ENCODE measurements around the gene KIAA2012. TPM values are rescaled to one million over a fixed set of nuclear protein-coding genes. Genes with fewer than 3 reads are reported as not detected.

Gene KIAA2012
- total RNA-seq, 4 donors from 2014 or later, result 0.15 to 0.76 (median 0.26) TPM; not detected in 1

DNA sequence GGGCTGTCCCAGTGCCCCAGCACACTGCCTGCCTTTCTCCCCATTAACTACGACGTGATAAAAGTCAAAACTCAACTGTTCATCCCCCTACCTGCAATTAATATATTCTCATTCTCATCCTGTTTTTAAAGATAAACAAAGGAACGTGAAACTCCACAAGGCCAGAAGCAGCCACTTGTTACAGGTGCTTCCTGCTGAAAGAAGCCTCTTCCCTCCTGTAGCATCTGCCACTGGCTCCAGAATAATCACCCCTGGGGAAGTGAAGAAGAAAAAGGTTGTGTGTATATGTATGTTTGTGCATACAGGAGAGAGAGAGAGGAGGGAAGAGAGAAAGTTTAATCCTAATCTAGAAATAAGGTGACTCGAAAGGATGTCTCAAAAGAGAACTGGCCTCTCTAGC, 27.1 kb downstream of the KIAA2012 start:
- no peaks in the 10 kb centered on the region for H3K27me3 ChIP-seq
- H3K27ac ChIP-seq, result no peak overlapping the region
- intact Hi-C loops (cut with DNase I; ENCODE audit: low total_unique reads), result no loop called here
- H3K4me3 ChIP-seq, result no peak overlapping the region
- no peaks in the 10 kb centered on the region for H3K36me3 ChIP-seq
- TF ChIP-seq POLR2A (IDR thresholded peaks at IDR 0.05), result no peak
- TF ChIP-seq, protein P1, sequence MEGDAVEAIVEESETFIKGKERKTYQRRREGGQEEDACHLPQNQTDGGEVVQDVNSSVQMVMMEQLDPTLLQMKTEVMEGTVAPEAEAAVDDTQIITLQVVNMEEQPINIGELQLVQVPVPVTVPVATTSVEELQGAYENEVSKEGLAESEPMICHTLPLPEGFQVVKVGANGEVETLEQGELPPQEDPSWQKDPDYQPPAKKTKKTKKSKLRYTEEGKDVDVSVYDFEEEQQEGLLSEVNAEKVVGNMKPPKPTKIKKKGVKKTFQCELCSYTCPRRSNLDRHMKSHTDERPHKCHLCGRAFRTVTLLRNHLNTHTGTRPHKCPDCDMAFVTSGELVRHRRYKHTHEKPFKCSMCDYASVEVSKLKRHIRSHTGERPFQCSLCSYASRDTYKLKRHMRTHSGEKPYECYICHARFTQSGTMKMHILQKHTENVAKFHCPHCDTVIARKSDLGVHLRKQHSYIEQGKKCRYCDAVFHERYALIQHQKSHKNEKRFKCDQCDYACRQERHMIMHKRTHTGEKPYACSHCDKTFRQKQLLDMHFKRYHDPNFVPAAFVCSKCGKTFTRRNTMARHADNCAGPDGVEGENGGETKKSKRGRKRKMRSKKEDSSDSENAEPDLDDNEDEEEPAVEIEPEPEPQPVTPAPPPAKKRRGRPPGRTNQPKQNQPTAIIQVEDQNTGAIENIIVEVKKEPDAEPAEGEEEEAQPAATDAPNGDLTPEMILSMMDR (IDR thresholded peaks at IDR 0.05), result no peak
- no peak for DNase-seq
- H3K9me3 ChIP-seq, result no peaks in the 10 kb centered on the region
- no peaks in the 10 kb centered on the region for H3K4me1 ChIP-seq

DNA sequence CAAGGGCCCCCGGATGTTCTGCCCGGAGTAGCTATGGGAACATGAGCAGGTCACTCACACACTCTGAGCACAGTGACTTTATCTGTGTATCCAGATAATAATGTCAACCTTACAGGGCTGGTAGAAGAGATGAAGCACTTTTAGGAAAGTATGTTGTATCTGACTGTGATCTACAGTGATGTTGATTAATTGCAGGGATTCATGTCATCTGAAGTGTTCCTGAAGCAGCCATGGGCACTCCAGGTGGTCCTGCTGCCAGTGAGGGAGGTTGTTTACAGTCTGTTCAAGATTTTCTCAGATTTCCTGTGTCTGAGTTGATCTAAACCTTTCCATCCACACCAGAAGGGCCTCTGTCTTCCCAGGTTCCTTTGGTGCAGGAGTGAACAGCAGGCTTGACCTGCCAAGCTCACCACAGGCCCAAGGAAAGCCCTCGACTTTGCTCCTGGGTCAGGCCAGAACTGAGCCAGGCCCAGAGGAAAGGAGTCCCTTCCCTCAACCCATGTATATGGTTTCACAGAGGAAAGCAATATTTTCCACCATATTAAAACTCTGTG, 28.0 kb downstream of the KIAA2012 start:
- H3K27me3 ChIP-seq, result no peaks in the 10 kb centered on the region
- DNase-seq, result no peak
- TF ChIP-seq POLR2A (IDR thresholded peaks at IDR 0.05), result no peak
- TF ChIP-seq, protein P1 (IDR thresholded peaks at IDR 0.05), result no peak
- H3K4me1 ChIP-seq, result no peaks in the 10 kb centered on the region
- no peaks in the 10 kb centered on the region for H3K9me3 ChIP-seq
- intact Hi-C loops (cut with DNase I; ENCODE audit: low total_unique reads), result no loop called here
- H3K4me3 ChIP-seq, result no peak overlapping the region
- no peaks in the 10 kb centered on the region for H3K36me3 ChIP-seq
- H3K27ac ChIP-seq, result no peak overlapping the region

DNA sequence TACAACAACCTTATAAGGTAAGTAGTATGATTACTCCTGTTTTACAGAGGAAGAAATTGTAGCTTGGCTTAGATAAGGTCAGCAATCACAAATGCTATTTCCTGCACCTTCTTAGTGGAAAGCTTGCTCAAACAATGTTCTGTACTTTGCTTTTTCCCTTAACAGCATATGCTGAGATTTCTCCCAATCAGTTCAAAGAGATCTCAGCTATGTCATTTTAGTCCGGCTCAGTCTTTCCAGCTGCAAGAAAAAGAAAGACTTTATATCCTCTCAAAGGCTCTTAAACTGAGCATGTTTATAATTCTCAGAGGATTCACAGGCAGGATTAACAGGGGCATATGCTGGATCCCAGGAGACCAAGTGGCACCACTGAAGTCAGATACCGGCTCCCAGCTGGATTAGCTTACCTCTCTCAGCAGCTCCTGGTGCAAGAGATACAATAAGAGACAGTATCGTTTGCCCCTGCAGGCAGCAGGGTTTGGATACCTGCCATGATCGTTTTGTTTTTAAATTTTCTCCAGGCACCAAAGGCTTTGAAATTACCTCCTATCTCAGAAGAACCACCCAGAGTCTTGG, 29.5 kb downstream of the KIAA2012 start:
- no peaks in the 10 kb centered on the region for H3K4me1 ChIP-seq
- H3K4me3 ChIP-seq, result no peak overlapping the region
- H3K36me3 ChIP-seq, result no peaks in the 10 kb centered on the region
- H3K9me3 ChIP-seq, result no peaks in the 10 kb centered on the region
- intact Hi-C loops (cut with DNase I; ENCODE audit: low total_unique reads), result no loop called here
- no peak overlapping the region for H3K27ac ChIP-seq
- DNase-seq, result no peak
- H3K27me3 ChIP-seq, result no peaks in the 10 kb centered on the region
- TF ChIP-seq POLR2A (IDR thresholded peaks at IDR 0.05), result no peak
- TF ChIP-seq, protein P1 (IDR thresholded peaks at IDR 0.05), result no peak

DNA sequence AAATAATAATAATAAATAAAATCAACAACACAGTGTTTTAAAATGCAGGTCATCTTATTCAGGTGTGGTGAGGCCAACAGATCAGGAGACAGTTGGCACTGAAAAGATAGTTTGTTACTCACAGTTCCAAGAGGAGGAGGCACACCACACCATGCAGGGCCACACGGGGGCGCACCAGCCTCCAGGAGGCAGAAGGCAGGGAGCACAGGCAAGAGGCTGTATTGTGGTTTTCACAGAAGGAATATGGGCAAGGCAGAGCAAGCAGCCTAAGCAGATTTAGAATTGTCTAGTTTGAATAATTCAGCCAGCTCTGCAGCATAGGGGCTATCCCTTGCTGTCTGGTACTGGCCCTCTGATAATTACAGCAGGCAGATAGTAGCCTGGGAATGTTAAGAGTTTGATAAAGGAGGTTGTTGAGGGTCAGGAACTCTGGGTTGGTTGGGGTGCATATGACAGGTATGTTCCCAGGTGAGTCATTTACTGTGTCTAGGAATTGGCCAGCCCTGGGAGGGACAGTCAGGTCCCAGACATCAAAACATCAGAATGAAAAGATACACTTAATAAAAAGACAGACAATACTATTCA, 31.3 kb downstream of the KIAA2012 start:
- no peak overlapping the region for H3K27ac ChIP-seq
- intact Hi-C loops (cut with DNase I; ENCODE audit: low total_unique reads), result no loop called here
- H3K27me3 ChIP-seq, result no peaks in the 10 kb centered on the region
- H3K36me3 ChIP-seq, result no peaks in the 10 kb centered on the region
- no peak overlapping the region for H3K4me3 ChIP-seq
- H3K9me3 ChIP-seq, result no peaks in the 10 kb centered on the region
- H3K4me1 ChIP-seq, result no peaks in the 10 kb centered on the region
- DNase-seq, result peak in 1 of 2 donors; percentile 24
- TF ChIP-seq POLR2A (IDR thresholded peaks at IDR 0.05), result no peak
- TF ChIP-seq, protein P1 (IDR thresholded peaks at IDR 0.05), result peak in 1 of 4 experiments; percentile 23

DNA sequence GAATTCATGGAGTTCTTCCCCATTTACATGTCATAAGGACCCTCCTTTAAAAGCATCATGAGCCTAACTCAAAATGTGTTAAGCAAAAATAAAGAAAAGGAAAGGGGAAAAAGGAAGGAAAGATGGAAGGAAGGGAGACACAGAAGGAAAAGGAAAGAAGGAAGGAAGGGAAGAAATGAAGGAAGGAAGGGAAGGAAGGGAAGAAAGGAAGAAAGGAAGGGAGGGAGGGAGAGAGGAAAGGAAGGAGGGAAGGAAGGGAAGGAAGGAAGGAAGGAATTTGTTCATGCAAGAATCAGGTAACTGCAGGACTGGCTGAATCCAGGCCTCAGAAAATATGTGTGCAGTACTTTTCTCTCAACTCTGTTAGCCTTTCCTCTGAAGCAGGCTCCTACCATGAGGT, 32.0 kb downstream of the KIAA2012 start:
- Histone ChIP-seq H3K36me3 (no peaks in the 10 kb centered on the region), H3K9me3 (no peaks in the 10 kb centered on the region), H3K4me3 (no peak overlapping the region), H3K27me3 (no peaks in the 10 kb centered on the region), H3K4me1 (no peaks in the 10 kb centered on the region), H3K27ac (no peak overlapping the region)
- TF ChIP-seq, protein P1 (IDR thresholded peaks at IDR 0.05), result no peak
- TF ChIP-seq POLR2A (IDR thresholded peaks at IDR 0.05), result no peak
- DNase-seq, result no peak
- intact Hi-C loops (cut with DNase I; ENCODE audit: low total_unique reads), result no loop called here

All from uterus (tissue), 4 donors.